ENCODE measurements around the gene NOMO2. TPM values are rescaled to one million over a fixed set of nuclear protein-coding genes. Genes with fewer than 3 reads are reported as not detected.
"Not testable (repeated sequence)": the region's sequence is repeated elsewhere in the genome, so short reads cannot be mapped to it uniquely, and the experiment has no call there.

NOMO2 gene
- total RNA-seq, 1 experiment from 2014 or later, result 111 TPM

- not testable (repeated sequence) for DNase-seq (ENCODE audit: low read depth)
These were observed 40.3 kb downstream of the NOMO2 start for GRCh38 chr16:18521445-18522181.

- not testable (repeated sequence) for DNase-seq (ENCODE audit: low read depth)
These were observed 43.2 kb downstream of the NOMO2 start for GRCh38 chr16:18518536-18519283.

- DNase-seq (ENCODE audit: low read depth), result not testable (repeated sequence)
These were observed 63.5 kb downstream of the NOMO2 start for GRCh38 chr16:18498430-18498829.

GRCh38 chr16:18497032-18497431 lies 64.9 kb downstream of the NOMO2 start:
- not testable (repeated sequence) for DNase-seq (ENCODE audit: low read depth)

GRCh38 chr16:18492118-18492897 lies 69.6 kb downstream of the NOMO2 start:
- DNase-seq (ENCODE audit: low read depth), result not testable (repeated sequence)

GRCh38 chr16:18436025-18436424 lies 125.9 kb downstream of the NOMO2 start:
- not testable (repeated sequence) for DNase-seq (ENCODE audit: low read depth)

GRCh38 chr16:18415827-18416226 lies 146.1 kb downstream of the NOMO2 start:
- not testable (repeated sequence) for DNase-seq (ENCODE audit: low read depth)

- DNase-seq (ENCODE audit: low read depth), result not testable (repeated sequence)
These were observed 152.2 kb downstream of the NOMO2 start for GRCh38 chr16:18409532-18410293.

GRCh38 chr16:18401851-18402657 lies 159.8 kb downstream of the NOMO2 start:
- DNase-seq (ENCODE audit: low read depth), result not testable (repeated sequence)

GRCh38 chr16:18401159-18401558 lies 160.7 kb downstream of the NOMO2 start:
- not testable (repeated sequence) for DNase-seq (ENCODE audit: low read depth)

- not testable (repeated sequence) for DNase-seq (ENCODE audit: low read depth)
These were observed 167.5 kb downstream of the NOMO2 start for GRCh38 chr16:18394363-18394762.

- DNase-seq (ENCODE audit: low read depth), result not testable (repeated sequence)
These were observed 174.1 kb downstream of the NOMO2 start for GRCh38 chr16:18387767-18388166.

- DNase-seq (ENCODE audit: low read depth), result not testable (repeated sequence)
These were observed 175.4 kb downstream of the NOMO2 start for GRCh38 chr16:18386517-18386916.

- not testable (repeated sequence) for DNase-seq (ENCODE audit: low read depth)
These were observed 176.6 kb downstream of the NOMO2 start for GRCh38 chr16:18385285-18385684.

GRCh38 chr16:18384869-18385268 lies 177.0 kb downstream of the NOMO2 start:
- not testable (repeated sequence) for DNase-seq (ENCODE audit: low read depth)

GRCh38 chr16:18384098-18384636 lies 177.7 kb downstream of the NOMO2 start:
- DNase-seq (ENCODE audit: low read depth), result not testable (repeated sequence)

- not testable (repeated sequence) for DNase-seq (ENCODE audit: low read depth)
These were observed 179.2 kb downstream of the NOMO2 start for GRCh38 chr16:18382696-18383095.

Measured in LHCN-M2 (cell line).